Heart right ventricle (tissue), 16 donors: ENCODE data around the gene ZNF317. TPM values are rescaled to one million over a fixed set of nuclear protein-coding genes. Genes with fewer than 3 reads are reported as not detected.

Experiments
- ATAC-seq, 8 donors: fragments of 200-7000 bp; cut with Tn5 transposase; one replicate each; pipeline ENCODE4 v1.9.1; 2020; ENCODE audit warnings: mild to moderate bottlenecking in 8 of 8, moderate library complexity in 8 of 8, moderate number of reproducible peaks in 1 of 8
- DNase-seq, 2 donors: peaks; one replicate each; pipeline ENCODE4 v3.0.0-alpha.2; 2020
- H3K27ac ChIP-seq, 10 donors: fragments of 200-600 bp; sonication (generic) in 2 of 10; one replicate each; pipeline versions ENCODE4 v1.5.0 to v1.8.0; 2020 to 2022; ENCODE audit warnings: mild to moderate bottlenecking in 3 of 10
- H3K27me3 ChIP-seq, 7 donors: fragments of 200-600 bp; one replicate each; pipeline ENCODE4 v1.8.0; 2021 to 2022; ENCODE audit warnings: mild to moderate bottlenecking in 2 of 7
- H3K36me3 ChIP-seq, 9 donors: fragments of 200-600 bp; sonication (generic) in 1 of 9; one replicate each; pipeline versions ENCODE4 v1.5.0 to v1.8.0; 2020 to 2022; ENCODE audit warnings: mild to moderate bottlenecking in 2 of 9
- H3K4me1 ChIP-seq, 9 donors: fragments of 200-600 bp; sonication (generic) in 1 of 9; one replicate each; pipeline versions ENCODE4 v1.5.0 to v1.8.0; 2020 to 2022; ENCODE audit warnings: mild to moderate bottlenecking in 4 of 9
- H3K4me3 ChIP-seq, 10 donors: fragments of 200-600 bp; sonication (generic) in 2 of 10; one replicate each; pipeline versions ENCODE4 v1.5.0 to v1.8.0; 2020 to 2022; ENCODE audit warnings: mild to moderate bottlenecking in 7 of 10, moderate library complexity in 2 of 10
- H3K9me3 ChIP-seq, 11 donors: fragments of 200-600 bp in 10 of 11; sonication (generic) in 2 of 11; one replicate each; pipeline versions ENCODE4 v1.5.0 to v1.8.0; 2013 to 2022; ENCODE audit warnings: mild to moderate bottlenecking in 2 of 11, control low read depth in 1 of 11, moderate library complexity in 1 of 11
- CTCF ChIP-seq, 9 donors: fragments of 200-600 bp; sonication (generic) in 2 of 9; IDR thresholded peaks; one replicate each; pipeline versions ENCODE4 v1.5.0 to v1.8.0; 2021 to 2022; ENCODE audit warnings: antibody characterized with exemption in 9 of 9, mild to moderate bottlenecking in 5 of 9, moderate library complexity in 1 of 9
- WGBS, 2 donors: extraction: QIAGEN DNeasy Blood & Tissue Kit; methylation state at CpG; one replicate each; pipeline ENCODE4 v1.1.7; 2013; ENCODE audit warnings: inconsistent platforms in 1 of 2; 5-methylcytosine and 5-hydroxymethylcytosine counted together
- intact Hi-C, 10 donors: fragments of 100-400 bp; cut with DNase I; formaldehyde crosslinking; loops; one replicate each; pipeline versions ENCODE4 v1.11.1 to v1.14.2; 2022
- polyA plus RNA-seq, 2 donors: library from polyadenylated mRNA; stranded (reverse); fragments of 200-250 nt; gene quantifications; one replicate each; pipeline ENCODE4 v1.2.3, GENCODE V29; 2013
- total RNA-seq, 10 donors: library from RNA; stranded (reverse); fragmentation: NEBNext Ultra II Directional in 3 of 10; extraction: Animal tissue kit (Norgen Biotek cat#: 25700) in 3 of 10; gene quantifications; one replicate each; pipeline versions ENCODE4 v1.2.1 to v1.2.4, GENCODE V29; 2021 to 2023
- donor health status: Arrhythmogenic right ventricular cardiomyopathy.
- donor health status: ischemic (EF 13 %, LVEDD 7.1; RV severe dilation, severe dysfunction).
- donor health status: healthy with polysubstance abuse.
- donor health status: DM: no; HTN: yes; CAD: no.
- donor health status: DM: no; HTN: no; CAD: no.
- donor health status: ischemic (EF 25% LVEDD 6.9; RV normal size, moderate dysfunction).
- donor health status: ischemic (EF 25% LVEDD 5.7; RV mildly dilated, moderate dysfunction).
- donor health status: healthy.
- donor health status: DM: yes; HTN: yes; CAD: no.
- donor health status: Ischemic cardiomyopathy.
- donor health status: ischemic (EF 35%, LVEDD 5.7; RV mildly dilated, moderate dysfunction).
- donor health status: nonischemic (EF 11% LVEDD 7.7; RV severe dilation, severe dysfunction).
- donor health status: DM: yes; HTN: yes; CAD: no.
- donor health status: PGD.
- donor health status: ischemic (EF 29% LVEDD 5.4; RV normal size, mild dysfunction).
- donor health status: nonischemic (EF 23%, LVEDD 6.1; RV moderate dilation, normal function).

The ZNF317 gene
- total and polyA plus RNA-seq, 12 donors = 10.5 to 28.7 (median 15.7) TPM

- Histone ChIP-seq H3K36me3 (no peaks in the 10 kb centered on the region), H3K27ac (no peak overlapping the region), H3K9me3 (no peaks in the 10 kb centered on the region), H3K27me3 (peaks cover 0 to 42% (median 17%) of the 10 kb centered on the region in 7 donors), H3K4me1 (no peaks in the 10 kb centered on the region), H3K4me3 (no peak overlapping the region)
- DNase-seq (no peak), ATAC-seq (no peak)
- no peak for TF ChIP-seq CTCF (IDR thresholded peaks at IDR 0.05)
- intact Hi-C loops = loop anchor here in 5 of 10 donors (5.0 to 10.0 kb wide), 5 partner anchors 72 to 885 kb away; partner anchors contain the start of gene ZNF266 (in 1 of the 5)
- 56% methylated on average over 5 of the region's 5 CpGs for WGBS, 2 donors
Measured at GRCh38 chr19:9132422-9132821, 7.8 kb upstream of the ZNF317 start.

- no peak for TF ChIP-seq CTCF (IDR thresholded peaks at IDR 0.05)
- 28 to 30% methylated on average over 8 of the region's 8 CpGs for WGBS, 2 donors
- Histone ChIP-seq H3K4me1 (peaks cover 0 to 30% (median 21%) of the 10 kb centered on the region in 9 donors), H3K27ac (peak overlapping the region in 9 of 10 donors; percentile 78 to 94 (median 91)), H3K36me3 (peaks cover 0 to 5% (median 0%) of the 10 kb centered on the region in 9 donors), H3K9me3 (peaks cover 0 to 13% (median 4%) of the 10 kb centered on the region in 11 donors), H3K27me3 (no peaks in the 10 kb centered on the region), H3K4me3 (peak overlapping the region; percentile 64 to 95 (median 84))
- intact Hi-C loops = loop anchor here in 7 of 10 donors (2.0 to 10.0 kb wide), 8 partner anchors 65 to 655 kb away; partner anchors contain the start of genes ZNF266 (in 2 of the 7) and ZNF699 (in 2 of the 7)
- ATAC-seq (peak in 4 of 8 donors; percentile 3 to 45 (median 6)), DNase-seq (no peak)
Measured at GRCh38 chr19:9139609-9140158, 513 bp upstream of the ZNF317 start.

DNA sequence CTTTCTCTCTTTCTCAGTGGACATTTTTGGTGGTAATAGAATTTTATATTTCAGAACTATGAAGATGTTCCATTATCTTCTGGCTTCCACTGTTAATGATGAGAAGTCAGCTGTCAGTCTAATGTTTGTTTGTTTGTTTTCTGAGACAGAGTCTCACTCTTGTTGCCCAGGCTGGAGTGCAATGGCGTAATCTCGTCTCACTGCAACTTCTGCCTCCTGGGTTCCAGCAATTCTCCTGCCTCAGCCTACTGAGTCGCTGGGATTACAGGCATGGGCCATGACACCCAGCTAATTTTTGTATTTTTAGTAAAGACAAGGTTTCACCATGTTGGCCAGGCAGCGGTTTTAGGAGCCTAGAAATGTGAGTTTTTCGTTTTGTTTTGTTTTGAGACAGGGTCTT lies 4.7 kb downstream of the ZNF317 start:
- peaks cover 0 to 30% (median 21%) of the 10 kb centered on the region in 9 donors for H3K4me1 ChIP-seq

GRCh38 chr19:9146882-9147281 lies 6.7 kb downstream of the ZNF317 start:
- H3K36me3 ChIP-seq = peaks cover 0 to 27% (median 0%) of the 10 kb centered on the region in 9 donors
- peak in 2 of 8 donors; percentile 51 to 53 for ATAC-seq
- H3K4me3 ChIP-seq = no peak overlapping the region
- H3K4me1 ChIP-seq = peaks cover 0 to 18% (median 10%) of the 10 kb centered on the region in 9 donors
- no peak for TF ChIP-seq CTCF (IDR thresholded peaks at IDR 0.05)
- DNase-seq = no peak
- intact Hi-C loops = loop anchor here in 5 of 10 donors (10.0 kb wide), 4 partner anchors 158 to 648 kb away; partner anchors contain the start of genes ZNF266 (in 1 of the 5) and ZNF699 (in 1 of the 5)
- H3K27me3 ChIP-seq = no peaks in the 10 kb centered on the region
- peaks cover 0 to 45% (median 17%) of the 10 kb centered on the region in 11 donors for H3K9me3 ChIP-seq
- WGBS, 2 donors = 61 to 65% methylated on average over 1 of the region's 1 CpG
- H3K27ac ChIP-seq = no peak overlapping the region

More for the DNA sequence above, 4.7 kb downstream of the ZNF317 start:
- 97 to 98% methylated on average over 5 of the region's 5 CpGs for WGBS, 2 donors
- Histone ChIP-seq H3K36me3 (peaks cover 0 to 27% (median 0%) of the 10 kb centered on the region in 9 donors), H3K4me3 (no peak overlapping the region), H3K9me3 (peaks cover 0 to 32% (median 17%) of the 10 kb centered on the region in 11 donors), H3K27ac (no peak overlapping the region), H3K27me3 (no peaks in the 10 kb centered on the region)
- ATAC-seq = no peak
- intact Hi-C loops = loop anchor here in 5 of 10 donors (10.0 kb wide), 4 partner anchors 160 to 650 kb away; partner anchors contain the start of genes ZNF266 (in 1 of the 5) and ZNF699 (in 1 of the 5)
- DNase-seq = no peak
- TF ChIP-seq CTCF (IDR thresholded peaks at IDR 0.05) = no peak
